GM23338 (cell line): ENCODE results near the gene RFX6. TPM values are rescaled to one million over a fixed set of nuclear protein-coding genes. Genes with fewer than 3 reads are reported as not detected.

ENCODE experiments used
- ATAC-seq: fragments of 200-7000 bp; cut with Tn5 transposase; 3 replicates; pipeline ENCODE4 v1.9.1; 2020
- DNase-seq: peaks from one replicate; pipeline ENCODE4 v3.0.0-alpha.2; 2015; ENCODE audit warnings: low spot score
- H2AFZ ChIP-seq: fragments of 200-600 bp; sonication (generic); 2 replicates; pipeline ENCODE4 v1.8.0; 2016; ENCODE audit warnings: antibody characterized with exemption, mild to moderate bottlenecking, moderate library complexity
- H3F3A ChIP-seq: fragments of 200-600 bp; sonication (generic); replicated peaks from 2 replicates; pipeline ENCODE4 v1.8.0; 2017; ENCODE audit warnings: antibody characterized with exemption, mixed run types, low read depth
- H3K27ac ChIP-seq: fragments of 200-600 bp; sonication (generic); 2 replicates; pipeline ENCODE4 v1.6.1; 2016; ENCODE audit warnings: low read depth
- H3K27me3 ChIP-seq: fragments of 200-600 bp; sonication (generic); 2 replicates; pipeline ENCODE4 v1.8.0; 2016; ENCODE audit warnings: mild to moderate bottlenecking, mixed run types, moderate library complexity; ENCODE audit not compliant: insufficient read depth
- H3K36me3 ChIP-seq: fragments of 200-600 bp; sonication (generic); 2 replicates; pipeline ENCODE4 v1.8.0; 2016; ENCODE audit warnings: mild to moderate bottlenecking; ENCODE audit not compliant: insufficient read depth
- H3K4me1 ChIP-seq: fragments of 200-600 bp; sonication (generic); 2 replicates; pipeline ENCODE4 v1.8.0; 2016; ENCODE audit warnings: mild to moderate bottlenecking, moderate library complexity; ENCODE audit not compliant: insufficient read depth
- H3K4me2 ChIP-seq: fragments of 200-600 bp; sonication (generic); 2 replicates; pipeline ENCODE4 v1.7.1; 2017; ENCODE audit warnings: mixed run types
- H3K4me3 ChIP-seq: fragments of 200-600 bp; sonication (generic); 2 replicates; pipeline ENCODE4 v1.6.1; 2016; ENCODE audit warnings: mixed run types
- H3K79me2 ChIP-seq: fragments of 200-600 bp; sonication (generic); replicated peaks from 2 replicates; pipeline ENCODE4 v1.8.0; 2017; ENCODE audit warnings: mild to moderate bottlenecking; ENCODE audit not compliant: insufficient read depth
- H3K9me2 ChIP-seq: fragments of 200-600 bp; sonication (generic); 2 replicates; pipeline ENCODE4 v1.8.0; 2017; ENCODE audit not compliant: insufficient read depth
- H4K20me1 ChIP-seq: fragments of 200-600 bp; sonication (generic); replicated peaks from 2 replicates; pipeline ENCODE4 v1.8.0; 2017; ENCODE audit warnings: mild to moderate bottlenecking; ENCODE audit not compliant: insufficient read depth
- H3K27ac Mint-ChIP-seq: 2 replicates; pipeline ENCODE4 v1.8.0; 2020; ENCODE audit warnings: inconsistent platforms, mild to moderate bottlenecking, moderate library complexity, mixed read lengths
- H3K27me3 Mint-ChIP-seq: 3 replicates; pipeline ENCODE4 v1.8.0; 2022; ENCODE audit warnings: low read depth, mild to moderate bottlenecking, moderate library complexity, mixed read lengths, inconsistent platforms; ENCODE audit not compliant: insufficient read depth, poor library complexity
- H3K36me3 Mint-ChIP-seq: 3 replicates; pipeline ENCODE4 v1.8.0; 2021; ENCODE audit warnings: low read depth, mild to moderate bottlenecking, inconsistent platforms, moderate library complexity, mixed read lengths
- H3K4me1 Mint-ChIP-seq: 3 replicates; pipeline ENCODE4 v1.8.0; 2020; ENCODE audit warnings: mild to moderate bottlenecking, inconsistent platforms, mixed read lengths
- H3K4me3 Mint-ChIP-seq: 3 replicates; pipeline ENCODE4 v1.8.0; 2021; ENCODE audit warnings: moderate library complexity, mild to moderate bottlenecking, inconsistent platforms, mixed read lengths
- H3K9me3 Mint-ChIP-seq: 3 replicates; pipeline ENCODE4 v1.8.0; 2020; ENCODE audit warnings: moderate library complexity, mild to moderate bottlenecking, inconsistent platforms, mixed read lengths
- CREB1 ChIP-seq: fragments of 250-450 bp; sonication (Bioruptor Pico); IDR thresholded peaks from 2 replicates; pipeline ENCODE4 v1.5.0; 2020; ENCODE audit warnings: low read depth, mild to moderate bottlenecking, moderate library complexity
- CTCF ChIP-seq, 2 experiments: fragments of 200-600 bp in 1 of 2; sonication (generic) in 1 of 2; conservative IDR thresholded peaks; 2 replicates each; pipeline versions ENCODE4 v1.5.1 to v1.6.1; 2016 to 2017; ENCODE audit warnings: antibody characterized with exemption in 2 of 2, low read depth in 2 of 2, mild to moderate bottlenecking in 2 of 2, moderate library complexity in 1 of 2
- ETS1 ChIP-seq: IDR thresholded peaks from 2 replicates; pipeline ENCODE4 v1.6.1; 2016; ENCODE audit warnings: antibody characterized with exemption
- EZH2 ChIP-seq: fragments of 200-600 bp; sonication (generic); IDR thresholded peaks from one replicate; pipeline ENCODE4 v1.8.0; 2017; ENCODE audit warnings: antibody characterized with exemption, mild to moderate bottlenecking, low read depth; ENCODE audit not compliant: unreplicated experiment
- EZH2phosphoT487 ChIP-seq: fragments of 200-600 bp; sonication (generic); IDR thresholded peaks from one replicate; pipeline ENCODE4 v1.8.1; 2018; ENCODE audit warnings: antibody characterized with exemption; ENCODE audit not compliant: unreplicated experiment
- JUNB ChIP-seq: IDR thresholded peaks from one replicate; pipeline ENCODE4 v1.6.1; 2016; ENCODE audit warnings: antibody characterized with exemption; ENCODE audit not compliant: unreplicated experiment
- NANOG ChIP-seq: IDR thresholded peaks from 2 replicates; pipeline ENCODE4 v1.6.1; 2016; ENCODE audit warnings: antibody characterized with exemption, borderline replicate concordance
- POLR2AphosphoS5 ChIP-seq: IDR thresholded peaks from 2 replicates; pipeline ENCODE4 v1.6.1; 2016; ENCODE audit warnings: antibody characterized with exemption, low read depth
- REST ChIP-seq: IDR thresholded peaks from one replicate; pipeline ENCODE4 v1.6.1; 2018; ENCODE audit warnings: antibody characterized with exemption; ENCODE audit not compliant: unreplicated experiment
- STAT1 ChIP-seq: IDR thresholded peaks from one replicate; pipeline ENCODE4 v1.6.1; 2016; ENCODE audit warnings: antibody characterized with exemption; ENCODE audit not compliant: unreplicated experiment
- ZNF114 ChIP-seq: fragments of 250-450 bp; sonication (Bioruptor Pico); IDR thresholded peaks from 2 replicates; pipeline ENCODE4 v1.5.0; 2020; ENCODE audit warnings: mild to moderate bottlenecking, moderate library complexity
- ZNF331 ChIP-seq: fragments of 250-450 bp; sonication (Bioruptor Pico); IDR thresholded peaks from 2 replicates; pipeline ENCODE4 v1.5.0; 2020; ENCODE audit warnings: low read depth, mild to moderate bottlenecking, moderate library complexity
- ZNF462 ChIP-seq: fragments of 250-450 bp; sonication (Bioruptor Pico); IDR thresholded peaks from 2 replicates; pipeline ENCODE4 v1.5.0; 2020; ENCODE audit warnings: mild to moderate bottlenecking, moderate library complexity
- polyA plus RNA-seq: library from polyadenylated mRNA; unstranded; fragments of >200 nt; fragmentation: Nextera tagmentation; extraction: Ambion mirVana; gene quantifications from 2 replicates; pipeline ENCODE4 v1.2.1, GENCODE V29; 2016
- total RNA-seq: library from RNA; depleted of rRNA; stranded (reverse); fragments of >200 nt; shearing (Covaris generic); gene quantifications from 2 replicates; pipeline ENCODE4 v1.2.3, GENCODE V29; 2014

The RFX6 gene
- total and polyA plus RNA-seq, 2 experiments from 2014 or later, result 0.35 TPM; not detected in 1

- TF ChIP-seq NANOG (no peak), ZNF331 (CRISPR knock-in tag) (no peak)
Measured at GRCh38 chr6:116888732-116889360, 11.8 kb downstream of the RFX6 start (continued).

GRCh38 chr6:116894669-116895068, 17.6 kb downstream of the RFX6 start:
- H3K27ac Mint-ChIP-seq, result no peak overlapping the region
- Histone ChIP-seq H3K4me1 (no peaks in the 10 kb centered on the region), H3F3A (no peaks in the 10 kb centered on the region), H3K79me2 (no peaks in the 10 kb centered on the region), H3K4me2 (no peak overlapping the region), H3K27ac (no peak overlapping the region), H2AFZ (no peak overlapping the region), H4K20me1 (no peaks in the 10 kb centered on the region), H3K9me2 (no peaks in the 10 kb centered on the region), H3K4me3 (no peak overlapping the region), H3K36me3 (no peaks in the 10 kb centered on the region), H3K27me3 (no peaks in the 10 kb centered on the region)
- no peaks in the 10 kb centered on the region for H3K9me3 Mint-ChIP-seq
- peaks cover 2% of the 10 kb centered on the region for H3K27me3 Mint-ChIP-seq
- no peak overlapping the region for H3K4me3 Mint-ChIP-seq
- H3K4me1 Mint-ChIP-seq, result no peaks in the 10 kb centered on the region
- ATAC-seq (no peak), DNase-seq (no peak)
- TF ChIP-seq CTCF (conservative IDR thresholded peaks at IDR 0.05; ENCODE audit: low read depth in 2 of 2), result no peak
- TF ChIP-seq EZH2phosphoT487, result no peak
- no peak for TF ChIP-seq POLR2AphosphoS5
- TF ChIP-seq JUNB, result no peak
- no peak for TF ChIP-seq NANOG
- TF ChIP-seq EZH2, result no peak
- TF ChIP-seq CREB1, result no peak
- no peak for TF ChIP-seq ZNF114 (CRISPR knock-in tag)
- TF ChIP-seq STAT1, result no peak
- TF ChIP-seq ZNF331 (CRISPR knock-in tag), result no peak
- no peak for TF ChIP-seq ETS1
- TF ChIP-seq ZNF462 (CRISPR knock-in tag), result no peak
- TF ChIP-seq REST, result no peak
- no peaks in the 10 kb centered on the region for H3K36me3 Mint-ChIP-seq
